CD4-positive, alpha-beta memory T cell (primary cell): ENCODE data around the gene OR51Q1. TPM values are rescaled to one million over a fixed set of nuclear protein-coding genes. Genes with fewer than 3 reads are reported as not detected.

Experiments
- CTCF ChIA-PET: fragments of 350-600 bp; sonication (Branson Sonifier 250); formaldehyde crosslinking; loops from one replicate; lab custom pipeline; 2021; ENCODE audit warnings: inconsistent platforms; ENCODE audit not compliant: partially characterized antibody; lab: Charles Lee
- POLR2A ChIA-PET: fragments of 350-600 bp; sonication (Branson Sonifier 250); formaldehyde crosslinking; loops from one replicate; lab custom pipeline; 2021; ENCODE audit not compliant: partially characterized antibody; lab: Charles Lee
- DNase-seq, 5 donors: peaks; one replicate each; pipeline versions ENCODE4 v3.0.0 to v3.0.0-alpha.2; 2020 to 2022; ENCODE audit warnings: mixed read lengths in 1 of 5
- H3K27ac ChIP-seq: one replicate; pipeline ENCODE4 v1.7.0; 2013; ENCODE audit warnings: low read depth, low read length
- H3K27me3 ChIP-seq: 2 replicates; pipeline ENCODE4 v1.7.0; 2013; ENCODE audit warnings: mild to moderate bottlenecking, low read length, moderate library complexity; ENCODE audit not compliant: insufficient read depth
- H3K36me3 ChIP-seq: 2 replicates; pipeline ENCODE4 v1.7.0; 2013; ENCODE audit warnings: mild to moderate bottlenecking, low read length, moderate library complexity; ENCODE audit not compliant: insufficient read depth
- H3K4me1 ChIP-seq: 2 replicates; pipeline ENCODE4 v1.7.0; 2013; ENCODE audit warnings: mild to moderate bottlenecking, low read length, moderate library complexity; ENCODE audit not compliant: insufficient read depth
- H3K4me3 ChIP-seq, 2 donors: one replicate each; pipeline ENCODE4 v1.7.0; 2013; ENCODE audit warnings: low read length in 2 of 2, mild to moderate bottlenecking in 1 of 2
- H3K9me3 ChIP-seq, 2 donors: one replicate each; pipeline ENCODE4 v1.7.0; 2013; ENCODE audit warnings: low read length in 2 of 2, control low read depth in 1 of 2; ENCODE audit not compliant: control insufficient read depth in 1 of 2
- H3K27ac Mint-ChIP-seq, 7 donors: one replicate each; pipeline ENCODE4 v1.8.0; 2020 to 2021; ENCODE audit warnings: mixed read lengths in 7 of 7, mild to moderate bottlenecking in 6 of 7, inconsistent platforms in 3 of 7, moderate library complexity in 3 of 7
- H3K27me3 Mint-ChIP-seq, 2 donors: one replicate each; pipeline ENCODE4 v1.8.0; 2020 to 2021; ENCODE audit warnings: mixed read lengths in 2 of 2
- H3K36me3 Mint-ChIP-seq, 2 donors: one replicate each; pipeline ENCODE4 v1.8.0; 2020 to 2021; ENCODE audit warnings: mixed read lengths in 2 of 2, inconsistent platforms in 1 of 2, mild to moderate bottlenecking in 1 of 2
- H3K4me1 Mint-ChIP-seq, 4 donors: one replicate each; pipeline ENCODE4 v1.8.0; 2020 to 2021; ENCODE audit warnings: mixed read lengths in 4 of 4, mild to moderate bottlenecking in 1 of 4
- H3K4me3 Mint-ChIP-seq, 8 donors: one replicate each; pipeline ENCODE4 v1.8.0; 2020 to 2021; ENCODE audit warnings: mixed read lengths in 8 of 8, mild to moderate bottlenecking in 7 of 8, moderate library complexity in 6 of 8, inconsistent platforms in 3 of 8
- H3K9me3 Mint-ChIP-seq, 8 donors: one replicate each; pipeline ENCODE4 v1.8.0; 2020 to 2021; ENCODE audit warnings: mixed read lengths in 8 of 8, mild to moderate bottlenecking in 5 of 8, inconsistent platforms in 3 of 8, moderate library complexity in 1 of 8
- intact Hi-C: fragments of 100-400 bp; cut with micrococcal nuclease; formaldehyde crosslinking; loops from one replicate; pipeline ENCODE4 v1.15.1; 2023
- polyA plus RNA-seq, 2 donors: library from polyadenylated mRNA; unstranded; fragments of 300-500 nt; fragmentation: Illumina TruSeq; gene quantifications; one replicate each; pipeline ENCODE4 v1.2.3, GENCODE V29; 2021
- total RNA-seq, 2 experiments: library from RNA; stranded (reverse); gene quantifications; one replicate each; pipeline ENCODE4 v1.2.3, GENCODE V29; 2021

OR51Q1 gene
- total and polyA plus RNA-seq, 4 experiments from 2014 or later = not detected

DNA sequence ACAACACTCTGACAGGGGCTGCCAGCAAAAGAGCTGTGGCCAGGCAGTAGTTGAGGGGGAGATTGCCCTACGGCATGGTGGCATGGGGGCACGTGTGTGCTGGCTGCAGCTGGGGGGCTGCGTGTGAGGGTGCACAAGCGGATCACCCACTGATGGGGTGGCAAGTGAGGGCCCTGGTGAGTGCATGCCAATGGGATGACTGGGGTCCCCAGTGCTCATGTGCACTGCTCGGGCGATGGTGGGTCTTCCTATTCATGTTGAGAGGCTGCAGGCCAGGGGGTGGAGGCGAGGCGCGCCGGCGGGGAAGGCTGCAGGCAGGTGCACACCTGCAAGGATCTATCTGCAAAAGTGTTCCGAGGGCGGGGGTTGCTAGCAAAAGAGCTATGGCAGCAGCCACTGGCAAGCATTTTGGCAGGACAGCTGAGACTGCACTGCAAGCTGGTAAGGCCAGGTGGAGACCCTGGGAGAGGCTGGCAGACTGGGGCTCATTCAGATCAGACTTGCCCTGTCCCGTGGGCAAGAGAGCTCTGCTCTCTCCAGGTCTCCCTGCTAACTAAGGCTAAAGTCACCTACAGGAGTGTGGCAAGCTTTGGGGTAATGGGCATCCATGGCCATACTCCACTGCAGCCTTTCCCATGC, 39.2 kb downstream of the OR51Q1 start:
- H3K27ac ChIP-seq = no peak overlapping the region
- POLR2A ChIA-PET = no interaction called here
- H3K27me3 ChIP-seq = no peaks in the 10 kb centered on the region
- Mint-ChIP-seq H3K27ac (no peak overlapping the region), H3K4me1 (no peaks in the 10 kb centered on the region), H3K36me3 (no peaks in the 10 kb centered on the region), H3K27me3 (peaks cover 2 to 3% of the 10 kb centered on the region in 2 donors), H3K4me3 (no peak overlapping the region), H3K9me3 (peaks cover 0 to 4% (median 2%) of the 10 kb centered on the region in 8 donors)
- intact Hi-C loops = no loop called here
- H3K4me3 ChIP-seq = no peak overlapping the region
- no peaks in the 10 kb centered on the region for H3K36me3 ChIP-seq
- H3K4me1 ChIP-seq = no peaks in the 10 kb centered on the region
- CTCF ChIA-PET = no interaction called here
- H3K9me3 ChIP-seq = no peaks in the 10 kb centered on the region
- DNase-seq = no peak

DNA sequence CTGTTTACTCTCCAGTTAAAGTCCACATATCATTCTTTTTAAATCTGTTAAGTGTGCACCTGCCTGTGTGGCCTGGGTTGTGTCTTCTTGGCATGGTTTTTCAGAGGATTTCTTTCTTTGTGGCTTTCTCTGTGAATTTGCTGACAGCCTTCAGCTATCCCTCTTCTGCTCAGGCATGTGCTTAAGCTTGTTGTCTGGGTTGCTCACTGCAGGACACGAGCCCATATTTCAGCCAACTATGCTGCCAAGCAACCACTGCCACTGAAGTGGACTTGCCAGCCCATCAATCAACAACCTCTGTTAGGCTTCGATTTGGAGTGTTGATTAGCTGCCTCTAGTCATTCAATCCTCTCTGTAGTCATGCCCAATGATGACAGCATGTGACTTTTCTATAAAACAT, 45.6 kb downstream of the OR51Q1 start:
- Histone ChIP-seq H3K4me1 (no peaks in the 10 kb centered on the region), H3K27me3 (no peaks in the 10 kb centered on the region), H3K9me3 (no peaks in the 10 kb centered on the region), H3K4me3 (no peak overlapping the region), H3K36me3 (no peaks in the 10 kb centered on the region), H3K27ac (no peak overlapping the region)
- Mint-ChIP-seq H3K9me3 (peaks cover 0 to 2% (median 0%) of the 10 kb centered on the region in 8 donors), H3K4me3 (no peak overlapping the region), H3K27ac (no peak overlapping the region), H3K4me1 (no peaks in the 10 kb centered on the region), H3K36me3 (no peaks in the 10 kb centered on the region), H3K27me3 (peaks cover 7 to 13% of the 10 kb centered on the region in 2 donors)
- intact Hi-C loops = no loop called here
- no peak for DNase-seq
- ChIA-PET CTCF (interaction anchor here (1.6 kb wide), 1 partner anchor 9 kb away, joined by 7 read pairs; no protein-coding TSS in a partner anchor), POLR2A (no interaction called here)

Other genes starting within 250 kb of the OR51Q1 start
- gene OR51V1, start 221.4 kb upstream of the OR51Q1 start, total RNA-seq = not detected
- gene OR51V1, start 221.4 kb upstream of the OR51Q1 start, polyA plus RNA-seq = not detected
- under 1 TPM in 1 of 2 experiments, not detected in 1; 0.61 TPM for gene HBB, start 195.0 kb upstream of the OR51Q1 start, total RNA-seq
- gene HBB, start 195.0 kb upstream of the OR51Q1 start, polyA plus RNA-seq = under 1 TPM; 0.46 to 0.89 TPM
- gene HBD, start 187.6 kb upstream of the OR51Q1 start, total RNA-seq = not detected
- not detected for gene HBD, start 187.6 kb upstream of the OR51Q1 start, polyA plus RNA-seq
- gene HBG1, start 172.3 kb upstream of the OR51Q1 start, total RNA-seq = not detected
- gene HBG1, start 172.3 kb upstream of the OR51Q1 start, polyA plus RNA-seq = not detected
- not detected for gene HBG2, start 167.3 kb upstream of the OR51Q1 start, total RNA-seq
- not detected for gene HBG2, start 167.3 kb upstream of the OR51Q1 start, polyA plus RNA-seq
- gene HBE1, start 152.2 kb upstream of the OR51Q1 start, total RNA-seq = not detected
- not detected for gene HBE1, start 152.2 kb upstream of the OR51Q1 start, polyA plus RNA-seq
- not detected for gene OR51B4, start 120.2 kb upstream of the OR51Q1 start, total RNA-seq
- not detected for gene OR51B4, start 120.2 kb upstream of the OR51Q1 start, polyA plus RNA-seq
- gene OR51B2, start 97.8 kb upstream of the OR51Q1 start, total RNA-seq = not detected
- not detected for gene OR51B2, start 97.8 kb upstream of the OR51Q1 start, polyA plus RNA-seq
- gene OR51B5, start 78.6 kb upstream of the OR51Q1 start, total RNA-seq = not detected
- not detected for gene OR51B5, start 78.6 kb upstream of the OR51Q1 start, polyA plus RNA-seq
- not detected for gene OR51B6, start 70.6 kb upstream of the OR51Q1 start, total RNA-seq
- gene OR51B6, start 70.6 kb upstream of the OR51Q1 start, polyA plus RNA-seq = not detected
- gene OR51M1, start 38.3 kb upstream of the OR51Q1 start, total RNA-seq = not detected
- not detected for gene OR51M1, start 38.3 kb upstream of the OR51Q1 start, polyA plus RNA-seq
- not detected for gene OR51I1, start 19.4 kb downstream of the OR51Q1 start, total RNA-seq
- gene OR51I1, start 19.4 kb downstream of the OR51Q1 start, polyA plus RNA-seq = not detected
- gene OR51I2, start 27.2 kb downstream of the OR51Q1 start, total RNA-seq = not detected
- gene OR51I2, start 27.2 kb downstream of the OR51Q1 start, polyA plus RNA-seq = not detected
- gene OR52D1, start 66.6 kb downstream of the OR51Q1 start, total RNA-seq = not detected
- gene OR52D1, start 66.6 kb downstream of the OR51Q1 start, polyA plus RNA-seq = not detected
- gene UBQLN3, start 87.8 kb downstream of the OR51Q1 start, total RNA-seq = not detected
- not detected for gene UBQLN3, start 87.8 kb downstream of the OR51Q1 start, polyA plus RNA-seq
- gene UBQLNL, start 94.6 kb downstream of the OR51Q1 start, total RNA-seq = under 1 TPM; 0.47 to 0.50 TPM
- not detected for gene UBQLNL, start 94.6 kb downstream of the OR51Q1 start, polyA plus RNA-seq
- gene OR52H1, start 126.4 kb downstream of the OR51Q1 start, total RNA-seq = not detected
- gene OR52H1, start 126.4 kb downstream of the OR51Q1 start, polyA plus RNA-seq = not detected
- gene OR52B6, start 158.8 kb downstream of the OR51Q1 start, total RNA-seq = not detected
- gene OR52B6, start 158.8 kb downstream of the OR51Q1 start, polyA plus RNA-seq = not detected
- gene TRIM6, start 174.5 kb downstream of the OR51Q1 start, total RNA-seq = not detected
- gene TRIM6, start 174.5 kb downstream of the OR51Q1 start, polyA plus RNA-seq = not detected
- 10 to 100 TPM; 10.4 to 11.6 TPM for gene TRIM34, start 202.9 kb downstream of the OR51Q1 start, total RNA-seq
- 10 to 100 TPM in 1 of 2 donors, 1 to 10 TPM in 1; 9.6 to 20.2 TPM for gene TRIM34, start 202.9 kb downstream of the OR51Q1 start, polyA plus RNA-seq